HG03354 (cell line): ENCODE measurements around the gene NUAK2.
"Not testable (repeated sequence)": the region's sequence is repeated elsewhere in the genome, so short reads cannot be mapped to it uniquely, and the experiment has no call there.

Experiments used
- ATAC-seq: cut with Tn5 transposase; IDR thresholded peaks from one replicate; pipeline ENCODE4 v1.9.1; 2021; ENCODE audit warnings: mild to moderate bottlenecking; ENCODE audit not compliant: unreplicated experiment, poor library complexity, severe bottlenecking

Gene NUAK2

GRCh38 chr1:205321162-205321958, at the start of gene NUAK2:
TSS of gene NUAK2 (minus strand) at chr1:205321745. CDS start at chr1:205321628, 117 bp downstream.
- ATAC-seq, result no peak

- no peak for ATAC-seq
Measured at GRCh38 chr1:205370780-205371179, 49.2 kb upstream of the NUAK2 start.

DNA sequence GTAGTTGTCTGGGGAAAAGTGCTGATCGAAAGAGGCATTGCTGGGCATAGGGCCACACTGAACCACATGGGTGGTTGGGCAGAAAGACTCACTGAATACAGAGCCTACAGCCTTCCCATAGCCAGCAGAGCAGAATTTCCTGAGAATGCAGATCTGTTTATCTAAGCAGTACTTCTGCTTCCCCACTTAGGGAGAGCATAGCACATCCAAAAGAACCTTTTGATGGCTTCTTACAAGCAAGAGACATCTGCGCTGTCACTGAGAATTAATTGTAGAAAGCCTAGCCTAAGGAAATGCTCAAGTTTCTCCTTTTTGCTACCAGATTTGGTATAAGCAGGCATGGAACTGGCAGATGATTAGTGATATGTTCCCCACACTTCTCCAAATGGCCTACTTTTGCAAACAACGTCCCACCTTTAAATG, 48.2 kb upstream of the NUAK2 start:
- ATAC-seq, result no peak

GRCh38 chr1:205368478-205368877, 46.9 kb upstream of the NUAK2 start:
- ATAC-seq, result no peak

- no peak for ATAC-seq
Measured at GRCh38 chr1:205365945-205366463, 44.5 kb upstream of the NUAK2 start.

DNA sequence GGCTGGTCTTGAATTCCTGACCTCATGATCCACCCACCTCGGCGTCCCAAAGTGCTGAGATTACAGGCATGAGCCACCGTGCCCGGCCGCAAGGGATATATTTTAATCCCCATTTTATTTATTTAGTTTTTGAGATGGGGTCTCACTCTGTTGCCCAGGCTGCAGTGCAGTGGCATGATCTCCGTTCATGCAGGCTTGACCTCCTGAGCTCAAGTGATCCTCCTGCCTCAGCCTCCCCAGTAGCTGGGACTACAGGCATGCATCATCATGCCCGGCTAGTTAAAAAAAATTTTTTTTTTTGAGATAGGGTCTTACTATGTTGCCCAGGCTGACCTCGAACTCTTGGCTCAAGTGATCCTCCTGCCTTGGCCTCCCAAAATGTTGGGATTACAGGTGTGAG, 43.5 kb upstream of the NUAK2 start:
- ATAC-seq, result not testable (repeated sequence)

- ATAC-seq, result no peak
Measured at GRCh38 chr1:205360891-205361290, 39.3 kb upstream of the NUAK2 start.

DNA sequence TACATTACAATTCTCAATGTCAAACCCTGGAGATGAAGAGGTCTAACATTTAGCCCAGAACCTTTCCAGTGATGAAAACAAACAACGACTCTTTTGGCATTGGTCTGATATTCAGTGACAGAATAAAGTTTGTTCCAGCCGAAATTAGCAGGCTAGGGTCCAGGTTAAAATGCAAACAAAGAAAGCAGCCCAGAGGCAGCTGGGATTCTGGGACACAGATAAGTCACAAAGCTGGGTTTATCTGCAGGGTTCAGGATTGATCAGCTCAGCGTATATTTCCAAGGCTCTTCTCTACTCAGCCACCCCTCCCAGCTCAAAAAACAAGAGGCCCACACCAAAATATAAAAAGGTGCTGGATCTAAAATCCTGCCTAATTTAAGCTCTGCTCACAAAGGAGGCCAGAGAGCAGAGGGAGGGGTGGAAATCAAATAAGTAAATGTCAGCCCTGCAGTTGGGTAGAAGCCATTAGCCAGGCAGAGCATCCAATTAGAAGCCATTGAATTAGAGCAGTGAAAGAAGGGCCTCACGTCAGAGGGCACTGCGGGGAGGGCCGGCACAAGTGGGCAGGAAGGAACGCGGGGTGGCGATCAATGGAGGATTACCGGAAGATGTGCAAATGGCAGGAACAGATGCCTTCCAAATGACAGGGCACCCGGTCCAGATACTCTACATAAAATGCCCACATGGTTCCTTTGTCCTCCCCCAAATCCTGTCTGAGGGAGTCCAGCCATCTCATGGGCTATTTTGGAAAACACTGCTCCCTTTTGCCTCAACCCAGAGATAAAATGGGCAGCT, 38.4 kb upstream of the NUAK2 start:
- ATAC-seq, result no peak

DNA sequence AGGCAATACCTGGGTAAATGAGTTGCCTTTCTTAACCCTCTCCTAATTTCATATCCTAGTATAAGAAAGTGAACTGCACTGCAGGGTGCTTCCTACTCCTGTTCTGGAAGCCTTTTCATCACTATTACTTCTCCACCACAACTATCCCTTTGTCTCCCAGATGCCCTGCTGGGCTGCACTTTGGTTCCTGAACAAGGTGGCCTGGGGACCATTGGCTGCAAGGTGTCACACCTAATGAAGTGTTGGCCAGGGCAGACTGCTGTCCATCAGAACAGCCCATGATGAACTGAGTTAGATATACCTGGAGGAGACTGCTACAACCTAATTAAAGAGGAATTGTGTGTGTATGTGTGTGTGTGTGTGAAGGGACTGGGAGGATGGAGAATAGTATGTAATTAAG, 37.0 kb upstream of the NUAK2 start:
- no peak for ATAC-seq

DNA sequence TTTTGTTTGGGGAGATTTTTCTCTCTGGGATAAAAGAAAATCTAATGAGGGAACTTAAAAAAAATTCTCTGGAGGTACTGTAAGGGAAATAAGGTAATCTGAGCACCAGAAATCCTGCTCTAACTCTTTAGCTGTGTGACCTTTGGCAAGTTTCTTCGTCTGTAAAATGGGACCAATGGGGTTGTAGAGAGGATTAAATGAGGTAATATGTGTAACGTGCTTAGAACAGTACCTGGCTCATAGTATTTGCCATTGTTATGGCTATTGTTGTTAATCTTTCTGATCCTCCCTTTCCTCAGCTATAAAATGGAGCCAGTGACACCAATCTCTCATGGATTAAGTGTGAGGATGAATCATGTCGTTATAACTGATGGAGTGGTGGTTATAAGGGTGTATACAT, 36.0 kb upstream of the NUAK2 start:
- ATAC-seq, result no peak

DNA sequence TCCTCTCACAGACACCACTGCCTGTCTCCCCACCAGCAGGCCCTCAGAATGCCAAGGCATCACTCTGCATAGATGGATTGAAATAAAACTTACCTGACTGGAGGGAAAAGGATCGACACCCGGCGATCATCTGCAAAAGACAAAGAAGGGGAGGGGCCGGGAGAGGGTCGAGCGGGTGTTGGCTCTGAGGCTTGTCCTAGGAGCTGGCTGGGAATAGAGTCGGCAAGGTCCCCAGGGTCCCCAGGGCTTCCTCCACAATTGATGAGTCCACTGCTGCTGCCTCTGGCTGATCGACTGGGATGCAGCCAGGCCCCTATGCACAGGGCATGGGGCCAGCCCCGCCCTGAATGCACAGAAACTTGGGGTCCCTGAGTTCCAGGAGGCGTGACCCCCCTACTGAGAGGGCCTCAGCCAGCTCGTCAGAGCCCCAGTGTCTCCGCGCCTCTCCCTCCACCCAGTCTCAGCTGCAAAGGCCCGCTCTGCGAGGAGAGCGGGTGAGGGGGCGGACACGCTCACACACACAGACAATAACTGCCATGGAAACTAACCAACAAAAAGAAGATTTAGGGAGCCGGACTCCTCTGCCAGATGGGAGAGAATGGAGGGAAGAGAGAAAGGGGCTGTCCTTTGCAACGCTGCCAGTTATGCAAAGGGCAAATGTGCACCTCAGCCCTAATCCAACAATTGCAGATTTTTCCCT, 35.0 kb upstream of the NUAK2 start, which contains the start of gene KLHDC8A:
TSS of gene KLHDC8A (minus strand) at position 483 of the 700 bp plus-strand sequence. CDS start 13,318 bp downstream, outside the sequence.
- no peak for ATAC-seq

- no peak for ATAC-seq
Measured at GRCh38 chr1:205355075-205355453, 33.5 kb upstream of the NUAK2 start.

DNA sequence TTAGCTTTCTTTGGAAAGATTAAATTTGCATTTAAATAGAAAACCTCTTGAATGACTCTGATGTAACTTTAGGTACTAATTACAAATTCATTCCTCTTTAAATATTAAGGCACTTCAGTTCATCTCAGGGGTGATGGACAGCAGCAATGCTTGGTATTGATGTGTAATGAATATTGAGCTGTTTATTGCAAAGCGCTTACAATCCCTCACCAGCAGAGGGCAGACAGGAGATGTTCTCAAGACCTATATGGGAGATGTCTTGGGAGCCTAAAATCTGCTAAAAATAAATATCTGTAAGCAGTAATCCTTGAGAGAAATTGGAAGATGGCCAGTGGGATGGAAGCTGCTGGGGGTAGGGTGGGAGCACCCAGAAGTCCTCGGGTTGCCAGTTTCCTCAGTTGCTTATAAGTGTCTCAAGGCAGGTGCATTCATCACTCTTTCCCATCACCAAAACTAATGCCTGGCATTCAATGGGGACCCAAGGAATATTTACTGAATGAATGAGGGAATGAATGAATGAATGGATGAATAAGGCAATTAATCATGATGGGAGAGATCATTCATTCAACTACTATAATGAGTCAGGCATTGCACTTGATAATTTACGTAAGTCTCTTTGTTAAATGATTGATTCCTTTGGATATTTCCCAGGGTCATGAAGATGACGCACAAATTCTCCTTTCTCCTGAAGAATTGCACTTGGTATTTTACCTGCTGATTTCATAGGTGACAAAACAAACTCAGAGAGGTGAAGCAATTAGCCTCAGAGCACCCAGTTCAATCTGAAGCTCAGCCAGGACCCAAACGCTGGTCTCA, 32.9 kb upstream of the NUAK2 start:
- ATAC-seq, result no peak

DNA sequence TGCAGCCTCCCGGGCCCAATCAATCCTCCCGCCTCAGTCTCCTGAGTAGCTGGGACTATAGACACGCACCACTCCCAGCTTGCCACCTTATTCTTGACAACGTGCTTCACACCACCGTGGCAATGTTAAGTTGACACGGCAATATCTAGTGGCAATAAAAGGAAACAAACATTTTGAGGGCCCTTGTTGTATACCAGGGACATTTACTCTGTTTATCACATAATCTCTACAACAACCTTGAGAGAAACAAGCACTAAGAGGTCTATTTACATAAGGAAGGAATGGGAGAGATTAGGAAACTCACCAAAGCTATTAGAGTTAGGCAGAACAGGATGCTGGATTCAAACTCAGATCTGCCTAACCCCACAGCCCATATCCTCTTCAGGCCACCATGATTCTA, 32.1 kb upstream of the NUAK2 start:
- no peak for ATAC-seq

GRCh38 chr1:205353191-205353590, 31.6 kb upstream of the NUAK2 start:
- no peak for ATAC-seq

DNA sequence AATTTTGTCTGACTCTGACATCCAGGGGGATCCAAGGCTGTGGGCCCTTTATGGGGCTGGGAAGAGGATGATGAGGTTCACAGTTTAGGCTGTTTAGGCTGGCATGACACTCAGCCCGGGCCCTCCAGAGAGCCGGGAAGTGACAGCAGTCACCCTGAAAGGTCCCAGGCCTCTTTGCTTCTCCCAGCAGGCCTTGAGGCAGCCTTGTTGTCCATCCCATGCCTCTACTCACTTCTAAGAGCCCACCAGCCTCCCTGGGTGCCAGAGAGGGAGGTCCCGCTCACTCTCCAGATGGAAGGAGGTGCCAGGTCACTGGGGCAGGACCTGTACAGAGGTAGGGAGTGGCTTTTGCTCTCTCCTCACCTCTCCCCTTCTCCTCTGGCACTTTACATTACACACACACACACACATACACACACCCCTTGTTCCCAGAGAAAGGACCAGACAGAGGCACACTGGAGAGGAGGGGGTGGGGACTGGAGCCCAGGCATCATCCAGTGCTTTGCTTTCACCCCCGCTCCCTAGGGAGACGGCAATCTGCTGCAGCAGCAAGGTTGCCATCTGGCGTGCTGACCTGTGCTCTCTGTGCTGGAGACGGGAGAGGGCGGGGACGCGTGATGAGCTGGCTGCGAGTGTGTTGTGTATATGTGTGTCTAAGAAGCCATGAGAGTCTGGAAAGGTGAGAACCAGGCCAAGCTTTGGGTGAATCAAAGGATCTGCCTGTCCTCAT, 30.6 kb upstream of the NUAK2 start:
- ATAC-seq, result no peak

DNA sequence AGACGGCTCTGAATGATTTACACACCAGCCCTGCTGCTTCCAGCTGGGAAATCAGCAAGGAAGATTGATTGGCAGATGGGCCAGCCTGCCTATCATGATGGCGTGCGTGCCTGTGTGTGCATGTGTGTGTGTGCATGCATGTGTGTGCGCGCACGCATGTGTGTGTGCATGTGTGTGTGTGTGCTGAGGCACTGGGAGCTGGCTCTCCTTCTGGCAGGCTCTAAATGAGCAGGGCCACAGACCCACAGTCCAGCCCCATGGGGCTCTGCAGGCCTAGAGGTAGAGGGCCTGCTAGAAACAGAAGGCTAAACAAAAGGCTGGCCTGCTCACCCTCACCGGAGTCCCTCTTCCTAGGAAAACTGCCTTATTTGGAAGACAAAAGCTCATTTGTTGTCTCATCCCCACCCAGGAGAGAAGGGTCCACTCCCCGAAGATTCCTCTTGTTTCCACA, 29.2 kb upstream of the NUAK2 start:
- no peak for ATAC-seq

GRCh38 chr1:205350124-205350523, 28.6 kb upstream of the NUAK2 start:
- ATAC-seq, result no peak
